Activated T-helper 2 cell treated with anti-CD3 and anti-CD28 coated beads, Interferon-gamma antibody, Interleukin-2, Interleukin-4, amounts not matched to agents 10 μg/mL and 5 μg/mL and 100 μg/mL, durations not matched to agents 14 hours and 24 hours and 36 hours (primary cell): Measurements from ENCODE around the gene POMC. TPM values are rescaled to one million over a fixed set of nuclear protein-coding genes. Genes with fewer than 3 reads are reported as not detected.
A peak's percentile ranks its signal among the peaks of the same experiment; 100 is the strongest.
"Not testable (repeated sequence)": the region's sequence is repeated elsewhere in the genome, so short reads cannot be mapped to it uniquely, and the experiment has no call there.

ENCODE experiments used
- DNase-seq: peaks from one replicate; pipeline ENCODE4 v3.0.0; 2021; ENCODE audit warnings: low spot score
- H3K27ac Mint-ChIP-seq: one replicate; pipeline ENCODE4 v1.8.0; 2021; ENCODE audit warnings: mixed read lengths
- H3K27me3 Mint-ChIP-seq: one replicate; pipeline ENCODE4 v1.8.0; 2021; ENCODE audit warnings: low read depth, mixed read lengths
- H3K36me3 Mint-ChIP-seq: one replicate; pipeline ENCODE4 v1.8.0; 2021; ENCODE audit warnings: low read depth, mixed read lengths
- H3K4me1 Mint-ChIP-seq: one replicate; pipeline ENCODE4 v1.8.0; 2021; ENCODE audit warnings: low read depth, mixed read lengths
- H3K4me3 Mint-ChIP-seq: one replicate; pipeline ENCODE4 v1.8.0; 2021; ENCODE audit warnings: low read depth, mild to moderate bottlenecking, moderate library complexity, mixed read lengths
- H3K9me3 Mint-ChIP-seq: one replicate; pipeline ENCODE4 v1.8.0; 2021; ENCODE audit warnings: mixed read lengths
- intact Hi-C: fragments of 100-400 bp; cut with micrococcal nuclease; formaldehyde crosslinking; loops from one replicate; pipeline ENCODE4 v1.15.1; 2023
- total RNA-seq: library from RNA; stranded (reverse); gene quantifications from 2 replicates; pipeline ENCODE4 v1.2.3, GENCODE V29; 2022

POMC gene
- total RNA-seq, 1 donor from 2014 or later: 6.7 TPM

DNA sequence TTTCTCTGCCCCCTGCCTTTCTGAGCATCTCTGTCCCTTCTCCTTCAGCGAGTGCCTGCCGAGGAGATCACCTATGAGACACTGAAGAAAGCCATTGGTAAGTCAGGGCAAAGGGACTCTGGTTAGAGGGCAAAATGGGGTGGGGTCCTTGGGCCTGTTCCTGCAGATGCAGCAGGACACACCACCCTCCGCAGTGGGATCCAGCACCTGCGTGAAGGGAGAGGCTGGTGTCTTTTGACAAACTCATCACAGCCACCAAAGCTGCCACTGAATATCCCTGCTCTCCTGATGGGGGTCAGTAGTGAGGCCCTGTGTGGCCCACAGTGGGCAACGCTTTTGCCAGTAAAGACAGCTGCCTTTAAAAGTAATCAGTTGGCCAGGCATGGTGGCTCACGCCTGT lies 18.7 kb downstream of the POMC start:
- DNase-seq: no peak
- H3K27ac Mint-ChIP-seq: no peak overlapping the region
- peaks cover 6% of the 10 kb centered on the region for H3K27me3 Mint-ChIP-seq
- intact Hi-C loops: no loop called here
- no peak overlapping the region for H3K4me3 Mint-ChIP-seq
- no peaks in the 10 kb centered on the region for H3K9me3 Mint-ChIP-seq
- H3K4me1 Mint-ChIP-seq: peaks cover 4% of the 10 kb centered on the region
- no peaks in the 10 kb centered on the region for H3K36me3 Mint-ChIP-seq

DNA sequence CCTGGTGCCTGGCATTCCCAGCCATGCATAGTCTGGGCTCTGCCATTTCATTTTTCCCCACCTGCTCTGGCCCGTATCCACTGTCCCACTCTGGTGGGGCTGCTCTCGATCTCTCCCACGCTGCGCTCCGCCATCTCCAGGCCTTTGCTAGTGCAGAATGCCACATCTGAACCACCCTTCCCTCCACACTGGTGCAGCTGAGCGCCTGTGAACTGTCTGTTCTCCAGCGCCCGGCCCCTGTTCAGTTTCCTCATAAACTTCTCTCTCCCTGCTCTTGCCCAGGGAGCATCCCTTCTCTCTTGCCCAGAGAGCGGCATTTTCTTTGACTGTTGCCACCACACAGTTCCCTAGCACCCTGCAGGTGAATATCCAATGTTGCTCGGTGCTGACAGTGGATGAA lies 21.5 kb downstream of the POMC start:
- H3K9me3 Mint-ChIP-seq: no peaks in the 10 kb centered on the region
- no peaks in the 10 kb centered on the region for H3K36me3 Mint-ChIP-seq
- peaks cover 4% of the 10 kb centered on the region for H3K4me1 Mint-ChIP-seq
- intact Hi-C loops: no loop called here
- H3K27ac Mint-ChIP-seq: no peak overlapping the region
- no peak for DNase-seq
- no peak overlapping the region for H3K4me3 Mint-ChIP-seq
- H3K27me3 Mint-ChIP-seq: peaks cover 6% of the 10 kb centered on the region

DNA sequence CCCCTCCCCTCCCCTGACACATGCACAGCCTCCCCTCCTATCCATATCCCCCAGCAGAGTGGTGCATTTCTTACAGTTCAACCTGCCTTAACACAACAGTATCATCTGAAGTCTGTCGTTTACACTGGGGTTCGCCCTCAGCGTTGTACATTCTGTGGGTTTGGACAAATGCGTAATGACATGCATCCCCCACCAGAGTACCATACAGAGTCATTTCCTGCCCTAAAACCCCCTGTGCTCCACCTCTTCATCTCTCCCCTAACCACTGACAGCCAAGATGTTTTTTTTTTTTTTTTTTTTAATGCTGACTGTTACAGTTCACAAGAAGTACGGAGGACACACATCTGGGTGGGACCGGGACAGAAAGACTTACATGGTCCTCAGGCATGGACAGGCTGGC lies 22.6 kb downstream of the POMC start:
- H3K4me3 Mint-ChIP-seq: no peak overlapping the region
- intact Hi-C loops: no loop called here
- no peaks in the 10 kb centered on the region for H3K9me3 Mint-ChIP-seq
- no peak for DNase-seq
- H3K36me3 Mint-ChIP-seq: no peaks in the 10 kb centered on the region
- H3K4me1 Mint-ChIP-seq: peaks cover 4% of the 10 kb centered on the region
- no peak overlapping the region for H3K27ac Mint-ChIP-seq
- H3K27me3 Mint-ChIP-seq: peaks cover 6% of the 10 kb centered on the region

DNA sequence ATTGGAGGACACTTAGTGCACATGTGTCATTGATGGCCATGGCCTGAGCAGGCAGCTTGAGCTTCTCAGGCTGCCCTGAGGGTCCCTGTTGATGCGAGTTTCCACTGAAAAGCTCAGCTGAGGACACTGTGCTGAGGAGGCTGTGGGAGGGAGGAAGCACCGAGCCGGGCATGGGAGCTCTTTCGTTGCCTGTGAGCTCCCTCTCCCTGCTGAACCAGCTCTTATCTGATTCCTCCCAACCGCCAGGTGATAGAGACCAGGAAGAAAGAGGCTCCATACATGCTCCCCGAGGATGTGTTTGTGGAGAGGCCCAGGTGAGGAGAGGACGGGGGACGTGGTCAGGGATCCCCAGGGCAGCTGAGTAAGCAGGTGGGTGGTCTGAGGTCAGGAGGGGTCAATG lies 27.3 kb downstream of the POMC start:
- H3K9me3 Mint-ChIP-seq: no peaks in the 10 kb centered on the region
- no peak for DNase-seq
- H3K27me3 Mint-ChIP-seq: peaks cover 5% of the 10 kb centered on the region
- peaks cover 4% of the 10 kb centered on the region for H3K4me1 Mint-ChIP-seq
- no peak overlapping the region for H3K4me3 Mint-ChIP-seq
- H3K27ac Mint-ChIP-seq: no peak overlapping the region
- no peaks in the 10 kb centered on the region for H3K36me3 Mint-ChIP-seq
- intact Hi-C loops: no loop called here

DNA sequence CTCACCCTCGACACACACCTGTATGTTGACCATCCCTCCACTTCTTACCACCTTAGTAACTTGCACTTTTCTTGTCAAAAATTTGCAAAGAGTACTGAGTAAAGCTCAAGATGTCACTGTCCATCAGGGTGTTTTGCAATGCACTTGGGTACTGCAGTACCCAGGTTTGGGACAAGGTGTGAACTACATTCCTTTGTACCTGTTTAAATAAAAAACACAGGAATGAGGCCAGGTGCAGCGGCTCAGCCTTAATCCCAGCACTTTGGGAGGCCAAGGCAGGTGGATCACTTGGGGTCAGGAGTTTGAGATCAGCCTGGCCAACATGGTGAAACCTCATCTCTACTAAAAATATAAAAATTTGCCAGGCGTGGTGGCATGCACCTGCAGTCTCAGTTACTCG lies 27.8 kb downstream of the POMC start:
- H3K27ac Mint-ChIP-seq, H3K9me3 Mint-ChIP-seq, DNase-seq, intact Hi-C loops, H3K27me3 Mint-ChIP-seq, H3K4me1 Mint-ChIP-seq, H3K36me3 Mint-ChIP-seq, H3K4me3 Mint-ChIP-seq: not testable (repeated sequence)

DNA sequence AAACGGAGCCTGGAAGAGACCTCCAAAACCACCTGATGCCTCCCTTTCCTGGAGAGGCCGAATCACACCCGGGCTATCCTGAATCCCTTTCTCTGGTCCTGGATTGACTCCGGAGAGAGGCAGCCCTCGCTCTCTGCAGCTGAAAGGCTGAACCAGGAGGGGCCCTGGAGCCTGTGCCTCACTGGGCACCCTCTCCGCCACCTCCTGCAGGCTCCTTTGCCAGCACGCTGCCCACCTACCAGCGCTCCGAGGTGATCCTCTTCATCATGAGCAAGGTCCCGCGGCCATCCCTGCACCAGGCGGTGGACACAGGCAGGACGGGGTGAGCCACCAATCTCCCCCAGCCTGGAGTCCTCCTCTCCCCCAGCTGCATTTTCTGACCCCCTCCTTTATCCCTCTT lies 35.7 kb downstream of the POMC start:
- Mint-ChIP-seq H3K36me3 (no peaks in the 10 kb centered on the region), H3K9me3 (no peaks in the 10 kb centered on the region), H3K27me3 (peaks cover 55% of the 10 kb centered on the region), H3K4me1 (peaks cover 2% of the 10 kb centered on the region), H3K4me3 (no peak overlapping the region), H3K27ac (no peak overlapping the region)
- no peak for DNase-seq
- intact Hi-C loops: loop anchor here (10.0 kb wide), 1 partner anchor 62 kb away; no protein-coding TSS in a partner anchor

DNA sequence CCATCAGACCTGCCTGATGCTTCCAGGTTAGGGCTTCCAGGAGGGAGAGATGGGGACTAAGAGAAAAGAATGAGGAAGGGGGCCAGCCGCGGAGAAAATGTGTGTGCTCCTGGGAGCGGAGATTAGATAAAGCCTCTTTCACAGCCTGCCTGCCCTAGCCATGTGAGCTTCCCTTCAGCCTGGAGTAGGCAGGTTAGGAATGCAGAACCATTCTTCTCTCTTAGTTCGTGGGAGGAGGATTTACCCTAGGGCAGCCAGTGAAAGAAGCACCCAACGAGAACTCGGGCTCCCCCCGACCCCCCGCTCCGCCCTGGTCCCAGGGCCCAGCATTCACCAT lies 36.1 kb downstream of the POMC start:
- H3K27me3 Mint-ChIP-seq: peaks cover 55% of the 10 kb centered on the region
- H3K4me3 Mint-ChIP-seq: no peak overlapping the region
- DNase-seq: no peak
- H3K9me3 Mint-ChIP-seq: no peaks in the 10 kb centered on the region
- intact Hi-C loops: loop anchor here (10.0 kb wide), 1 partner anchor 63 kb away; no protein-coding TSS in a partner anchor
- no peak overlapping the region for H3K27ac Mint-ChIP-seq
- no peaks in the 10 kb centered on the region for H3K36me3 Mint-ChIP-seq
- peaks cover 2% of the 10 kb centered on the region for H3K4me1 Mint-ChIP-seq

DNA sequence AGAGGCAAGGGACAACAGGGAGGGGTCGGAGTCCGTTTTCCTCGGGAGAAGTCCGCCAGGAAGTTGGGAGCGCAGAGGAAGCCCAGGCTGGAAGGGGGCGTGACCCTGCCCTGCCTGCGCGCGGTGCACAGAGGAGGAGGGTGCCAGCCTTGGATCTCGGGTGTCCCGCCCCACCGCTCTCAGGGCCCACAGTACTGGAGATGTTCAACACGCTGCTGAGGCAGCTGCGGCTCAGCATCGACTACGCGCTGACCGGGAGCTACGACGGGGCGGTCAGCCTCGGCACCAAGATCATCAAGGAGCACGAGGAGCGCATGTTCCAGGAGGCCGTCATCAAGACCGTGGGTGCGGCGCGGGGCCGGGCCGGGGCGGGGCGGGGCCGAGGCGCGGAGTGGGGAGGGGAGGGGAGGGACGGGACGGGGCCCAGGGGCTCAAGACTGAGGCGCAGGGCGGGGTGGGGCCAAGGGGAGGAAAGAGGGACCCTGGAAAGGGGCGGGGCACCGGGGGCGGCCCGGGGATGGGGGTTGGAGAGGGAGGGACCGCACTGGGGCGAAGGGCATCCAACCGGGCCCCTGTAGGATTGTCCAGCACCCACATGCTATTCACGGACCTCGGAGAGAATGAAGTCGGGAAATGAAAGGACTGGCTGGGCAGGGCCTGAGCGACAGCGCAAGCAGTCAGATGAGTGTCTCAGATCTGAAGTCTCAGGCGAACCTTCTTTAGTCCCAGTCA lies 36.6 kb downstream of the POMC start:
- peaks cover 53% of the 10 kb centered on the region for H3K27me3 Mint-ChIP-seq
- intact Hi-C loops: loop anchor here (10.0 kb wide), 1 partner anchor 63 kb away; no protein-coding TSS in a partner anchor
- H3K4me1 Mint-ChIP-seq: peaks cover 2% of the 10 kb centered on the region

DNA sequence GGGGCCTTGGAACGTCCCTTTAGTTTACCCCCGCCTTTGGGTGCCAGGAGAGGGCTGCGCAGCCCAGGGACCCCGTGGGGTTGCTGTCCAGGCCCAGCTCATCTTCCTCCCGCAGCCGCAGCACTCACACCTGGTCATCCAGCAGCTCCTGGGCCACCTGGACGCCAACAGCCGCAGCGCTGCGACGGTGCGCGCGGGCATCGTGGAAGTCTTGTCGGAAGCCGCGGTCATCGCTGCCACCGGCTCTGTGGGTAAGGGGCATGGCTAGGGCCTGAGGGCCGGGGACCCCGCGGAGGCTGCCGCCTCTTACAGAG lies 37.2 kb downstream of the POMC start:
- H3K36me3 Mint-ChIP-seq: no peaks in the 10 kb centered on the region
- DNase-seq: no peak
- H3K27ac Mint-ChIP-seq: no peak overlapping the region
- H3K4me1 Mint-ChIP-seq: peaks cover 2% of the 10 kb centered on the region
- peak overlapping the region; percentile 45 for H3K4me3 Mint-ChIP-seq
- peaks cover 53% of the 10 kb centered on the region for H3K27me3 Mint-ChIP-seq
- intact Hi-C loops: loop anchor here (10.0 kb wide), 1 partner anchor 64 kb away; no protein-coding TSS in a partner anchor
- no peaks in the 10 kb centered on the region for H3K9me3 Mint-ChIP-seq

More for the DNA sequence above, 36.6 kb downstream of the POMC start:
- Mint-ChIP-seq H3K9me3 (no peaks in the 10 kb centered on the region), H3K4me3 (peak overlapping the region; percentile 45), H3K27ac (no peak overlapping the region), H3K36me3 (no peaks in the 10 kb centered on the region)
- DNase-seq: no peak

DNA sequence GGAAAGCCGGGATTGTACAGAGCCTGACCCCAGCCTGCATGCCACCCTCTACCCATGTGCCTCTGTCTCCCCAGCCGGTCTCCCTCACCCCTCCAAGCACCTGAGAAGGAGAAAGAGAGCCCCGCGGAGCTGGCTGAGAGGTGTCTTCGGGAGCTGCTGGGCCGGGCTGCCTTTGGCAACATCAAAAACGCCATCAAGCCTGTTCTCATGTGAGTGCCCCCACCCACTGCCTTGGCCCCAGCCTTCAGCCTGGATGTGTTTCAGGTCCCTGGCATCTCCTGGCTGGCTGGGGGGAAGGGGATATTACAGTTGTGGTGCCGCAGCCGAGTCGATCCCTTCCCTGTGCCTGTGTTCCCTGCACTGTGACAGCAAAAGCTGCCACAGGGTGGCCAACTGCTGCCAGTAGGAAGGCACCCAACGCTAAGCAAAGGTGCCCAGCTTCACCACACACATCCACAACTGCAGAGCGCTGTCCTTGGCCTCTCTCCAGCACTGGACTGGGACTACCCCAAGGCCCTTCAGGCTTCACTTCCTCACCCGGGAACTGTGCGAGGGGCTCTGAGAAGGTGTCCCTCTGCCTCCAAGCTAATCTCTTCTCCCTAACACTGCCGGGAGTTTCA lies 38.4 kb downstream of the POMC start:
- intact Hi-C loops: loop anchor here (1.0 to 10.0 kb wide), 3 partner anchors 65 to 719 kb away; no protein-coding TSS in a partner anchor
- Mint-ChIP-seq H3K4me1 (peaks cover 2% of the 10 kb centered on the region), H3K36me3 (no peaks in the 10 kb centered on the region), H3K27me3 (peaks cover 45% of the 10 kb centered on the region), H3K27ac (no peak overlapping the region), H3K9me3 (no peaks in the 10 kb centered on the region), H3K4me3 (no peak overlapping the region)
- no peak for DNase-seq

DNA sequence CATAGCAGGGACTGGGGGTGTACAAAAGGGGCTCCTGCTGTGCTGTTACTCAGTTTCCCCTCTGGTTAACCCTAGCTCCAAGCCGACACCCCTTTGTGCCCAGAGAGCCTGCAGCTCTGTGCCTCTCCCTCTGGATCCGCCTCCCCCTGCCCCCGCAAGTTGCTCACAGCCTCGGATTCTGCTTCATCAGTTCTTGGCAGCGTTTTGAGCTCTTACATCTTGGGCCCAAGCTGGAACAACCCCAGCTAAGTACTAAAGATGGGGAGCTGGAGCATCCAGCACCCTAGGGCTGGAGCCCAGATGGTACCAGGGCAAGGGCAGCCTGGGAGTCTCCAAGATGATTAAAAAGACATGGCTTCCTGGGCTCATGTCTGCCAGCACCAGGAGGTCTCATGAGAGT lies 40.7 kb downstream of the POMC start:
- intact Hi-C loops: loop anchor here (2.0 kb wide), 1 partner anchor 717 kb away; no protein-coding TSS in a partner anchor
- no peaks in the 10 kb centered on the region for H3K36me3 Mint-ChIP-seq
- no peak overlapping the region for H3K27ac Mint-ChIP-seq

DNA sequence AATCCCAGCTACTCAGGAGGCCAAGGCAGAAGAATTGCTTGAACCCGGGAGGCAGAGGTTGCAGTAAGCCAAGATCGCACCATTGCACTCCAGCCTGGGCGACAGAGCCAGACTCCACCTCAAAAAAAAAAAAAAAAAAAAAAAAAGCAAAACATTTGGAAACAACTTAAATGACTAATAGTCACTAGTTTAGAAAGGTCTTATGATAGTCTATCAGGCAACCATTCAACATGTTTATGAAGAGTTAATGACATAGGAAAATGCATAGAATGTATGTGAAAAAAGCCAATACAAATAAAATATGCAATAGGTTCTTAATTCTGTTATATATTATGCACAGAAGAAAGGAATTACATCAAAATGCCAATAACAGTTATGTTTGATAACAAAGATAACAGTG lies 41.3 kb downstream of the POMC start:
- not testable (repeated sequence) for H3K9me3 Mint-ChIP-seq

More for the DNA sequence above, 40.7 kb downstream of the POMC start:
- DNase-seq: no peak
- no peak overlapping the region for H3K4me3 Mint-ChIP-seq
- peaks cover 2% of the 10 kb centered on the region for H3K4me1 Mint-ChIP-seq
- H3K9me3 Mint-ChIP-seq: no peaks in the 10 kb centered on the region
- peaks cover 25% of the 10 kb centered on the region for H3K27me3 Mint-ChIP-seq

DNA sequence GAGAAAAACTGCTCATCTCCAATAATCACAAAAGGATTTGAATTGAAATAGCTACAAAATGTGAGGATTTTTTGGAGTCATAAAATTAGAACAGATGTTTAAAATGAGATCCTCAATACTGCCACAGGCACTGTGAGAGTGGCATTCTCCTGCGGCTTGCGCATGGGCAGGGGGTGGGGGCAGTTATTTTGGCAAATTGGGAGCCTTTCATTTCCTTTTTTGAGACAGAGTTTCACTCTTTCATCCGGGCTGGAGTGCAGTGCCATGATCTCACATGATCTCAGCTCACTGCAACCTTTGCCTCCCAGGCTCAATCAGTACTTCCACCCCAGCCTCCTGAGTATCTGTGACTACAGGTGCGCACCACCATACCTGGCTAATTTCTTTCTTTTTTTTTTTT lies 42.4 kb downstream of the POMC start:
- no peak overlapping the region for H3K4me3 Mint-ChIP-seq
- H3K4me1 Mint-ChIP-seq: peaks cover 2% of the 10 kb centered on the region
- H3K36me3 Mint-ChIP-seq: no peaks in the 10 kb centered on the region
- no peaks in the 10 kb centered on the region for H3K9me3 Mint-ChIP-seq
- no peak overlapping the region for H3K27ac Mint-ChIP-seq
- no peak for DNase-seq
- peaks cover 13% of the 10 kb centered on the region for H3K27me3 Mint-ChIP-seq
- intact Hi-C loops: no loop called here

More for the DNA sequence above, 41.3 kb downstream of the POMC start:
- DNase-seq, H3K4me3 Mint-ChIP-seq, intact Hi-C loops, H3K4me1 Mint-ChIP-seq, H3K27ac Mint-ChIP-seq, H3K36me3 Mint-ChIP-seq: not testable (repeated sequence)
- H3K27me3 Mint-ChIP-seq: peaks cover 20% of the 10 kb centered on the region
